HAP-1 (cell line): Measurements from ENCODE around the gene CHCHD3.

Source experiments
- DNase-seq, 2 experiments: peaks; one replicate each; pipeline ENCODE4 v3.0.0-alpha.2; 2016 to 2020; ENCODE audit warnings: low spot score in 2 of 2
- H3K27me3 ChIP-seq: fragments of 250-450 bp; sonication (Bioruptor Pico); 2 replicates; pipeline ENCODE4 v1.5.1; 2020; ENCODE audit warnings: low read depth, mild to moderate bottlenecking, moderate library complexity
- H3K36me3 ChIP-seq: fragments of 250-450 bp; sonication (Bioruptor Pico); replicated peaks from 2 replicates; pipeline ENCODE4 v1.5.1; 2020; ENCODE audit warnings: mild to moderate bottlenecking
- H3K4me1 ChIP-seq: fragments of 250-450 bp; sonication (Bioruptor Pico); 2 replicates; pipeline ENCODE4 v1.5.1; 2020; ENCODE audit warnings: mild to moderate bottlenecking
- H3K4me3 ChIP-seq: fragments of 250-450 bp; sonication (Bioruptor Pico); 2 replicates; pipeline ENCODE4 v1.5.1; 2020; ENCODE audit warnings: mild to moderate bottlenecking, moderate library complexity
- H3K9me3 ChIP-seq: fragments of 250-450 bp; sonication (Bioruptor Pico); 2 replicates; pipeline ENCODE4 v1.5.1; 2020; ENCODE audit warnings: mild to moderate bottlenecking, moderate library complexity
- in situ Hi-C: fragments of 300-500 bp; cut with MboI; formaldehyde crosslinking; loops from 3 replicates; pipeline ENCODE4 v1.14.3; 2020; ENCODE audit warnings: low sequenced_read_pairs, inconsistent platforms, mixed read lengths

CHCHD3 gene

DNA sequence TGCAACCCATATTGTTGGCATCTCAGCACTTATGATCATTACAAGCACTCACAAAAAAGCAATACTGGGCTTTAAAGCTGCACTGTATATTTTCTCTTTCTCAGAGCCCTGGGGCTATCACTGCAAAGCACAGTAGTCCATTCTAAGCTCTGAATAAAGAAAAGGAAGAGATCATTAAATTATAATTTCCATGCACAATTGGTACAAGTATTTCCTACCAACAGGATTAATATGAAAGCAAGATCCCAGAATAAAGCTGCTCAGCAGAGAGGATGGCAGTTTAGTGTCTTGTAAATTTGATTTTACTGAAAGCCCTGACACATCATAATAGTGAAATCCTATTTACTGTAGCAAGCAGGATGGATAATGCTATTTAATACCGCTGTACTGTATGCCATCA, 205.3 kb downstream of the CHCHD3 start:
- in situ Hi-C loops = no loop called here
- DNase-seq = peak; percentile 53 to 86
- H3K27me3 ChIP-seq = peaks cover 21% of the 10 kb centered on the region; the same call in 1 of the 2 replicates
- no peak overlapping the region for H3K4me3 ChIP-seq
- no peaks in the 10 kb centered on the region for H3K9me3 ChIP-seq
- H3K4me1 ChIP-seq = peaks cover 13% of the 10 kb centered on the region
- H3K36me3 ChIP-seq = no peaks in the 10 kb centered on the region

DNA sequence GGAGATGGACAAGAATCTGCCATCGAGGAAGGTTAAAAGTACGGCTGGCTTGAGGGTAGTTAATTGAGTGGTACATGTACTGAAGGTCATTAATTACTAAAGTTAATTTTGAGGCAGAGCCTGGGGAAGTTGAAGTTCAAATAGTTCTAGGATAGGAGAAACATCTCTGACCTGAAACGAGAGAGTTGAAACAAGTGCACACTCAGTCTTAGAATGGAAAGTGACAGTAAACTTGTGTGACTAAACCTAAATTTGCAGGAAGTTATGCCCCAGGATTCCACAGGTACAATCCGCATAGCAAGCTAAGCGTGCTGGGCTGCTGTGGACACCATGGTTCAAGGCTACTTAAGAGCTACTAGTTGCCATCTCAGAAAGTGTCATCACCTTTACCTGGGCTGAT, 209.9 kb downstream of the CHCHD3 start:
- H3K27me3 ChIP-seq = 0 out of 2 replicates have a peak, but pooled peaks cover 6% of the 10 kb centered on the region
- no peak for DNase-seq
- in situ Hi-C loops = no loop called here
- no peaks in the 10 kb centered on the region for H3K36me3 ChIP-seq
- no peak overlapping the region for H3K4me3 ChIP-seq
- no peaks in the 10 kb centered on the region for H3K9me3 ChIP-seq
- H3K4me1 ChIP-seq = peaks cover 5% of the 10 kb centered on the region

DNA sequence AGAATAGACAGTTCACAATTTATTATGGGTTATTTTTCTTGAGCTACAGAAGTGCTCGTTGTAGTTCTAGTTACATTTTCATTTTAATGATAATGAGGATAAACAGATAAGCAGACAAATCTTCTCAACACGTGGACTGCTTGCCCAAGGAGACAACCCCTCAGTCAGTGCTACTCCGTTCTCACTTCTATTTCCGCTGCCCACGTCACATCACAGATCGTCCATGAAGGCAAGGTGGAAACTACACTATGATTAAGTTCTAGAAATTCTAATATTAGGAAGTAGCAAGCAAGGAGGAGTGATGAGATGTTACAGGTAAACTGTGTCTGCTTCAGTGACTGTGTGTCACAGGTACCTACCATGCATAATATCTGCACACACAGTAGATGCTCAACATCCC, 210.5 kb downstream of the CHCHD3 start:
- no peaks in the 10 kb centered on the region for H3K36me3 ChIP-seq
- in situ Hi-C loops = no loop called here
- no peak overlapping the region for H3K4me3 ChIP-seq
- 0 out of 2 replicates have a peak, but pooled peaks cover 6% of the 10 kb centered on the region for H3K27me3 ChIP-seq
- no peaks in the 10 kb centered on the region for H3K9me3 ChIP-seq
- peaks cover 3% of the 10 kb centered on the region for H3K4me1 ChIP-seq
- DNase-seq = no peak

GRCh38 chr7:132869166-132869861, 212.6 kb downstream of the CHCHD3 start:
- DNase-seq = no peak
- Histone ChIP-seq H3K9me3 (no peaks in the 10 kb centered on the region), H3K27me3 (no peaks in the 10 kb centered on the region), H3K4me3 (no peak overlapping the region), H3K4me1 (no peaks in the 10 kb centered on the region; the same call in 1 of the 2 replicates), H3K36me3 (no peaks in the 10 kb centered on the region)
- in situ Hi-C loops = no loop called here

GRCh38 chr7:132866551-132866950, 215.3 kb downstream of the CHCHD3 start:
- no peaks in the 10 kb centered on the region for H3K27me3 ChIP-seq
- no peak overlapping the region for H3K4me3 ChIP-seq
- H3K4me1 ChIP-seq = no peaks in the 10 kb centered on the region; the same call in 1 of the 2 replicates
- in situ Hi-C loops = no loop called here
- DNase-seq = no peak
- H3K9me3 ChIP-seq = no peaks in the 10 kb centered on the region
- H3K36me3 ChIP-seq = no peaks in the 10 kb centered on the region

GRCh38 chr7:132866144-132866531, 215.8 kb downstream of the CHCHD3 start:
- no peak overlapping the region for H3K4me3 ChIP-seq
- no peaks in the 10 kb centered on the region for H3K36me3 ChIP-seq
- H3K4me1 ChIP-seq = no peaks in the 10 kb centered on the region; the same call in 1 of the 2 replicates
- no peaks in the 10 kb centered on the region for H3K27me3 ChIP-seq
- H3K9me3 ChIP-seq = no peaks in the 10 kb centered on the region
- no peak for DNase-seq
- in situ Hi-C loops = no loop called here

DNA sequence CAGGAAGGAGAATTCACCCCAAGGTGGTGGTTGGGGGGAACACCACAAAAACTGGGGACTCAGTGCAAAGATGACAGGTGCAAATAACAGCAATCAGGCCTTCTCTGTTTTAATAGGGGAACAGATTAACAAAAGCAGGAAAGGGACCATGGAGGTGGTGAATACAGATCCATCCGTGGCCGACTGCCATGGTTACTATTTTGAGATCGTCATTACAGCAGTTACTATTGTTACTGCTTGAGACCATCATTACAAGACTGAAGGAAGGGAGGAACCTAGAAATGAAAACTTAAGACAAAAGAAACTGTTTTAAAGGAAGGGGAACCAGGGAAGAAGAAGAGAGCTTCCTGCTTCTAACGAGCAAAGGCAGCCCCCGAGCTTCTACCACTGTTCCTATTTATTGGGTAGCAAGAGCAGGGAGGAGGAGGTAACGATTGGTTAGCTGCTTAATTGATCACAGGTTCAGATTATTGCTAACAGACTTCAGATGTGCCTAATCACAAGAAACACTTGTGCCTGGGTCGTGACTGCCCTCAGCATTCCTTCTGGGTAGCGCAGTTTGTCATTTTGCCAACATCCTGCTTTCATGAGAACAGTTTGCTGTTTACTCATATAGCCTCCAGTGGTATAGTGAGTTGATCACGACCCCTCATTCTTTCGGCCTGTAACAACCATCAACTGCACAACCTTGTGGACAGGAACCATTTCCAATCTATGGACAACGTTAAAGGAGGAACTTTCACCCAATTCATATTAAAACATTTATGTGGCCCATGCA, 216.3 kb downstream of the CHCHD3 start:
- H3K36me3 ChIP-seq = no peaks in the 10 kb centered on the region
- no peaks in the 10 kb centered on the region for H3K27me3 ChIP-seq
- in situ Hi-C loops = no loop called here
- no peaks in the 10 kb centered on the region for H3K9me3 ChIP-seq
- H3K4me3 ChIP-seq = no peak overlapping the region
- no peak for DNase-seq
- no peaks in the 10 kb centered on the region; the same call in 1 of the 2 replicates for H3K4me1 ChIP-seq

- in situ Hi-C loops = no loop called here
- no peak for DNase-seq
- no peaks in the 10 kb centered on the region for H3K36me3 ChIP-seq
Observed at GRCh38 chr7:132861940-132862554, 219.8 kb downstream of the CHCHD3 start.

GRCh38 chr7:132861424-132861823, 220.5 kb downstream of the CHCHD3 start:
- Histone ChIP-seq H3K9me3 (no peaks in the 10 kb centered on the region), H3K4me3 (no peak overlapping the region), H3K4me1 (peaks cover 4% of the 10 kb centered on the region), H3K36me3 (no peaks in the 10 kb centered on the region), H3K27me3 (no peaks in the 10 kb centered on the region)
- in situ Hi-C loops = no loop called here
- DNase-seq = no peak

More at GRCh38 chr7:132861940-132862554, 219.8 kb downstream of the CHCHD3 start:
- no peaks in the 10 kb centered on the region for H3K9me3 ChIP-seq
- no peak overlapping the region for H3K4me3 ChIP-seq
- H3K4me1 ChIP-seq = no peaks in the 10 kb centered on the region
- no peaks in the 10 kb centered on the region for H3K27me3 ChIP-seq

DNA sequence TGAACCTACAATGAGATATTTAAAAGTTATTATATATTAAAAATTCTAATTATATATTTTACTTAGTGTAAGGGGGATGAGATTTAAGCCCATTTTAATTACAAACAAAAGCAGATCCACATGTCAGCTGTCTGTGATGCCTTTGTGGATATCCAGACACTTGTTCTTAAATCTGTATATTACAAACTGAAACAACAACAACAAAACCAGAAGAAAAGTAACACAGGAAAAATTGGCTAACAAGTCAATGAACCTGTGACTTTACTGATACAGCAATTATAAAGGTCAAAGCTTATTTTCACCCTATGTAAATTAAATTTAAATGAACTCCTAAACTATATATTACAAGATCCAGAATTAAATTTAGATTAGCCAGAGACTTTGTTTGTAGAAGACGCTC, 222.7 kb downstream of the CHCHD3 start:
- Histone ChIP-seq H3K36me3 (no peaks in the 10 kb centered on the region), H3K27me3 (no peaks in the 10 kb centered on the region), H3K4me1 (peaks cover 17% of the 10 kb centered on the region), H3K4me3 (no peak overlapping the region), H3K9me3 (no peaks in the 10 kb centered on the region)
- in situ Hi-C loops = no loop called here
- no peak for DNase-seq

DNA sequence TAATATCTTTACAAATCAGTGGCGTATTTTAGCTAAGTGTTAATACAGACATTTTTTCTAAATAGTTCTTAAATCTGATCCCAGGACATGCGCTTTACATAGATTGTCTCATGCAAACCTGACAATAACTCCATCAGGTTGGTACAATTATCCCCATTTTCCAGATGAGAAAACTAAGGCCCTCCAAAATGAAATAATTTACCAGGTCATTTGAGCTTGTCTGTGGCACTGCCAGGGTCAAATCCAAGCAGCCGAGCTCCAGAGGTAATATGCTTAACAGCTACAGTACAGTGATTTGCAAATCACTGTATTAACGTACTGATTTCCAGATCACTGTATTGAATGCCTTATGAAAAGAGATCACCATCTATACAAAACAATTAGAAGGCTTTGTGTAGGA, 223.1 kb downstream of the CHCHD3 start:
- in situ Hi-C loops = no loop called here
- no peaks in the 10 kb centered on the region for H3K9me3 ChIP-seq
- H3K4me3 ChIP-seq = no peak overlapping the region
- no peak for DNase-seq
- H3K4me1 ChIP-seq = peaks cover 17% of the 10 kb centered on the region
- H3K36me3 ChIP-seq = no peaks in the 10 kb centered on the region
- no peaks in the 10 kb centered on the region for H3K27me3 ChIP-seq

DNA sequence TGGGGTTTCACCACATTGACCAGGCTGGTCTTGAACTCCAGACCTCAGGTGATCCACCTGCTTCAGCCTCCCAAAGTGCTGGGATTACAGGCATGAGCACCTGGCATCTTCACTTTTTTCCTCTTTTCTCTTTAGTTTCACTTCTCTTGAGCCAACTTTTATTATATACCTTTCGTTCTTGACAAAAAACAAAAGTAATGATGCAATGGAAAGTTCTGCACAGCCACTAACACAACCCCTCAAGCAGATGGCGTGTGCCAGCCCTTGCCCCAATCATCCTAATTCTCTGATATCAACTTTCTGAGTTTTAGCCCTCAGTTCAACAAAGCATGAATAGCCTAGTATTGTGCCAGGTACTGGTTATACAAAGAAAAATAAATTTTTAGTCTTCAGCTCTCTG, 223.6 kb downstream of the CHCHD3 start:
- Histone ChIP-seq H3K9me3 (no peaks in the 10 kb centered on the region), H3K36me3 (no peaks in the 10 kb centered on the region), H3K27me3 (no peaks in the 10 kb centered on the region), H3K4me3 (no peak overlapping the region), H3K4me1 (peaks cover 17% of the 10 kb centered on the region)
- no peak for DNase-seq
- in situ Hi-C loops = no loop called here

DNA sequence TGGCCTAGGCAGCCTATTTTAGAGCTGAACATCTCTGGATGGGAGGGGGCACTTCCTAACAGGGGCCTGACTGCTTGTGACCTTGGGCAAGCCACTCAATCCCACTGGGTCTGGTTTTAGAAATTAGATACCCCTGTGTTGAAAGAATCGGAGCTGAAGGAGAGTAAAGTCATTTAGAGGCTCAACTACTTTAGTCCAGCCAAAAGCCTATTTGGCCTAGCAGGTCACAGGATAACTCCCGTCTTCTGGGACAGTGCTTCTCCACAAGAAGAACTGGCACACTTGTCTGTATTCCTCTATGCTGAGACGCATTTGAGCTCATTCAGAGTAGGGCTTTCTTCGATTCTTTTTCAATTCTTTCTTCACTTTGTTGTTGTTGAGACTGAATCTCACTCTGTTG, 224.2 kb downstream of the CHCHD3 start:
- Histone ChIP-seq H3K4me1 (peaks cover 17% of the 10 kb centered on the region), H3K9me3 (no peaks in the 10 kb centered on the region), H3K27me3 (no peaks in the 10 kb centered on the region), H3K4me3 (no peak overlapping the region), H3K36me3 (no peaks in the 10 kb centered on the region)
- in situ Hi-C loops = no loop called here
- no peak for DNase-seq

DNA sequence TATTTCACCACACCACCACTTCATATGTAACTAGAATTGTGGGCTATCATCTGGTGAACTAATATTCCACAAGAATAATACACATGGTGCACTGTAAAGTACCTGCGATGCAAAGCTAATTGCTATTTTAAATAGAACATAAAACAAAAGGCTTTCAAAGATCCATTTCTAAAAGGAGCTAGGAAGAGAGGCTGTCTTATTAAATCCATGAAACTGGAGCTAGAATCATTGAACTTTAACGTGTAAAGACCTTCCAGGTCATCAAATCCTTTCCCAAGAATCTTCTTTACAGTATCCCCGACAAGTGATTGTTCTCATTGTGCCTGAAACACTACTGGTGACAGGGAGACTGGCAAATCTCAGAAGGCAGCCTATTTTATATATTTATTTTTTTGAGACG, 224.9 kb downstream of the CHCHD3 start:
- DNase-seq = no peak
- H3K4me3 ChIP-seq = no peak overlapping the region
- H3K27me3 ChIP-seq = no peaks in the 10 kb centered on the region
- in situ Hi-C loops = no loop called here
- H3K9me3 ChIP-seq = no peaks in the 10 kb centered on the region
- no peaks in the 10 kb centered on the region for H3K36me3 ChIP-seq
- peaks cover 17% of the 10 kb centered on the region for H3K4me1 ChIP-seq
